NB4 (cell line): ENCODE data around the gene ARHGEF25.

ENCODE experiments used
- DNase-seq: peaks from one replicate; pipeline ENCODE4 v3.0.0; 2010; ENCODE audit warnings: low read depth
- H3K4me3 ChIP-seq: one replicate; pipeline ENCODE4 v1.5.1; 2011; ENCODE audit warnings: mild to moderate bottlenecking, low read depth, low read length, moderate library complexity
- MYC ChIP-seq: IDR thresholded peaks from 2 replicates; pipeline ENCODE4 v1.6.1; 2011; ENCODE audit warnings: low read depth, low read length
- POLR2A ChIP-seq: IDR thresholded peaks from 2 replicates; pipeline ENCODE4 v1.6.1; 2011; ENCODE audit warnings: mild to moderate bottlenecking; ENCODE audit not compliant: insufficient read length; ENCODE audit errors: extremely low read depth
- TF ChIP-seq, protein P1 (sequence below): IDR thresholded peaks from one replicate; pipeline ENCODE4 v1.5.1; 2012; ENCODE audit warnings: low read depth, low read length
- TF ChIP-seq, protein P2 (sequence below): IDR thresholded peaks from 2 replicates; pipeline ENCODE4 v1.6.1; 2011; ENCODE audit warnings: low read depth, low read length

Gene ARHGEF25

DNA sequence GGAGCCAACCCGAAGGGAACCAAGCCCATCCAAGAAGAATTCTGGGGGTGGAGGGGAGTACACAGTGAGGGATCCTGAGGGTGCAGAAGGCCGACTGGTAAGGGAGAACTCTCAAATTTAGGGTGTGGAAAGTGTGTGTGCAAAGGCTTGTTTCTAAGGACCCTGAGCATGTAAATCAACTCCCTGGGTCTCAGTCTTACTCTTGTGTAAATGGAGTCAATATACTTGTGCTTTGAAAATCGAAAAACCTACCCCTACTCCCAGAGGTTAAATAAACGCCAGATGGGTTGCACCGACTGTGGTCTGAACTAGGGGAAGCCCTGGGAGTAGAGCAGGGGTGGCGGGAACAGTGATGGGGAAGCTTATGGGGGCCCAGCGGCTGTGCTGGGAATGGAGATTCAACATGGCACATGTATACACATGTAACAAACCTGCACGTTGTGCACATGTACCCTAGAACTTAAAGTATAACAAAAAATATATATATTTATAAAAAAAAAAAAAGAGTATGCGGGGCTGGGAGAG is 15.7 kb downstream of the ARHGEF25 start:
- no peak for DNase-seq
- TF ChIP-seq MYC (no peak), POLR2A (no peak)
- TF ChIP-seq, protein P1, sequence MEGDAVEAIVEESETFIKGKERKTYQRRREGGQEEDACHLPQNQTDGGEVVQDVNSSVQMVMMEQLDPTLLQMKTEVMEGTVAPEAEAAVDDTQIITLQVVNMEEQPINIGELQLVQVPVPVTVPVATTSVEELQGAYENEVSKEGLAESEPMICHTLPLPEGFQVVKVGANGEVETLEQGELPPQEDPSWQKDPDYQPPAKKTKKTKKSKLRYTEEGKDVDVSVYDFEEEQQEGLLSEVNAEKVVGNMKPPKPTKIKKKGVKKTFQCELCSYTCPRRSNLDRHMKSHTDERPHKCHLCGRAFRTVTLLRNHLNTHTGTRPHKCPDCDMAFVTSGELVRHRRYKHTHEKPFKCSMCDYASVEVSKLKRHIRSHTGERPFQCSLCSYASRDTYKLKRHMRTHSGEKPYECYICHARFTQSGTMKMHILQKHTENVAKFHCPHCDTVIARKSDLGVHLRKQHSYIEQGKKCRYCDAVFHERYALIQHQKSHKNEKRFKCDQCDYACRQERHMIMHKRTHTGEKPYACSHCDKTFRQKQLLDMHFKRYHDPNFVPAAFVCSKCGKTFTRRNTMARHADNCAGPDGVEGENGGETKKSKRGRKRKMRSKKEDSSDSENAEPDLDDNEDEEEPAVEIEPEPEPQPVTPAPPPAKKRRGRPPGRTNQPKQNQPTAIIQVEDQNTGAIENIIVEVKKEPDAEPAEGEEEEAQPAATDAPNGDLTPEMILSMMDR, result no peak
- TF ChIP-seq, protein P2, sequence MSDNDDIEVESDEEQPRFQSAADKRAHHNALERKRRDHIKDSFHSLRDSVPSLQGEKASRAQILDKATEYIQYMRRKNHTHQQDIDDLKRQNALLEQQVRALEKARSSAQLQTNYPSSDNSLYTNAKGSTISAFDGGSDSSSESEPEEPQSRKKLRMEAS, result no peak
- no peak overlapping the region for H3K4me3 ChIP-seq

DNA sequence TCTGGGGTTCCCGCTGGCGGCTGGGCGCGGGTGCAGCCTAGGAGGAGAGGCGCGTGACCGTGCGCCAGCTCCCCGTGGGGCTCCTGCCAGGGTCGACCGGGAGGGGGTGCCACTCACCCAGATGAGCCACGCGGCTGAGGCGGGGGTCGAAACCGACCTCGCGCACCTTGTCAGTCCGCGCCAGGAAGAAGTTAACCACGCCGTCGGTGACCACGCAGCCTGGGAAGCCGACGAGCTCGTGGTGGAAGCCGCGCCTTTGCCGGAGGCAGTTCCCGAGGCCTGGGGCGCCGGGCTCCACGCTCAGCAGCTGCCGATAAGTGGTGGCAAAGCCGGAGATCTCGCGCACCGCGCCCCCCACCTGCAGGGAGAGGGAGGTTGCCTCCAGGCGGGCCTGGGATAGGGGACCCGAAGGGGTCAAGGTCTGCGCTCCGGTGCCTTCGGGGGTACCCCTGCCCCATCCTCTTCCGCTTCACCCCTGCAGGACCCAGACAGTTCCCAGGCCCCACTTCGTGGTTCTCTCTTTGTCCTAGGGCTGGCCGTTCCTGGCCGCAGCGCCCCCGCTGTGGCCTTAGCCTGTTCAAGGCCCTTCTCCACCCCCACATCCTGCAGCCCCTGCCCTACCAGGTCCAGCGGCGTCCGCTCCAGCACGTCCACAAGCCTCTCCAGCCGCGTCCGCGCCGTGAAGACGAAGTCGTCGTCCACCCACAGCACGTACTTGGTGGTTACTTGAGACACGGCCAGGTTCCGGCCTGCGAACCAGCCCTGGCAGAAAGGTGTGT is 16.5 kb downstream of the ARHGEF25 start:
- no peak overlapping the region for H3K4me3 ChIP-seq
- DNase-seq, result no peak
- no peak for TF ChIP-seq MYC
- TF ChIP-seq, protein P2, result no peak
- no peak for TF ChIP-seq POLR2A

DNA sequence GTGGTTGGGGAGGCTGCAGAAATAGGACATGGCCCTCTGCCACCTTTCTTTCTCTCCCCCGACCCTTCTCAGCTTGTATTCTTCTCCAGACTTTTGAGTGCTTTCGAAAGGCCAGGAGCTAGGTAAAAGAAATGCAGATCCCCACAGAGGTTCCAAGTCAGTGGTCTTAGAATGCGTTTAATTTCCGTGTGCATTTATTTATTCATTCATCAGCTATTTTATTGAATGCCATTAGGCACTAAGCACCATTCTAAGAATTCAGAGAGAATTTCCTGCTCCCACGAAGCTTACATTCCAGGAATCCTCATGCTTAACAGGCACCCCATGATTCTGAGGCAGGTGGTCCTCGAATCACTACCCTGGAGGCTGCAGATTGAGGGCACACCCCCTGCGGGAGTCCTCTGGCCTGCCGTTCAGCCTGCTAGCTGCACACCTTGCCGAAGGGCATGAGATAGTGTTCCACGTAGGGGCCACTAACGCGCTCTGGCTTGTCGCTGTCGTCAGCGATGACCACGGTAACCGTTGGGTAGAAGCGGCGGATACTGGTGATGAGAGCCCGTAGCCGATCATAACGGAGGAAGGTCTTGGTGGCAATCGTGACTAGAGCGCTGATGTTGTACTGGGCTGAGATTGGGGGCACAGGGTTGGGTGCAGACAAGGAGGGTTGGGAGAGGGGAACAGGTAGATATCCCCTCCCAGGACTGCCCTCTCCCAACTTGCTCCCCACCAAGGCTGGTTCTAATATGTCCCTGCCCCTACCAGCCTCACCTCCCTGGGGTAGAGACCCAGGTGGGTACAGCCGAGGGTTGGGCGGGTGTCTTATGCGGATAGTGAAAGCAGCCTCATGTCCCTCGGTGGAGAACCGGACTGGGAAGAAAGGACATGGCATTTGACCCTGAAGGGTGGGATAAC is 17.3 kb downstream of the ARHGEF25 start:
- no peak for TF ChIP-seq POLR2A
- TF ChIP-seq, protein P2, result no peak
- no peak for TF ChIP-seq MYC
- TF ChIP-seq, protein P1, result no peak
- H3K4me3 ChIP-seq, result no peak overlapping the region
- DNase-seq, result no peak

DNA sequence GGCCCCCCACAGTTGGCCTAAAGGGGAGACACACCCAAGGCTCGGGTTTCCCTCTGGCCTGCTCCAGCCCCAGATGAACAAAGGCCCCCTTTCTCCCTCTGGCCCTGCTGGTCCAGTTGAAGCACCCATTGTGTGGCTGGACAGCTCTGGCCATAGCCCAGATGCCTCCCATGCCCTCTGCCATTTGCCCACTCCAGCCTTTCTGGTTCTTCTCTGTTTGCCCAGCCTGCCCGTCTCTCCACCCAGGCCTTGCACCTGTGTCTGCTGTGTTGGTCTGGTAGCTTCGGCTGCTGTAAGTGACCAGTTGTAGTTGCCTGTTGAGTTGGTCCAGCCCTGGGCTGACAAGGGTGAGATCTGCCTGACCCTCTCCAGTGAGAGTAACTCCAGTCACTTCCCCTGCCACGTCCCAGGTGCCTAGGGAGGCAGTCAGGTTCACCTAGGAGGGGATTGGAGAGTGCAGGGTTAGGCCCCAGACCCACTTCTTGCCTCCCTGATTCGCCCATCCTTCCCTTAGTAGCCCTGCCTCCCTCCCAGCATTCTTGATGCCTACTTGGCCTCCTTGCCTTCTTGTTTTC is 18.7 kb downstream of the ARHGEF25 start:
- TF ChIP-seq, protein P2, result no peak
- TF ChIP-seq MYC, result no peak
- TF ChIP-seq, protein P1, result no peak

DNA sequence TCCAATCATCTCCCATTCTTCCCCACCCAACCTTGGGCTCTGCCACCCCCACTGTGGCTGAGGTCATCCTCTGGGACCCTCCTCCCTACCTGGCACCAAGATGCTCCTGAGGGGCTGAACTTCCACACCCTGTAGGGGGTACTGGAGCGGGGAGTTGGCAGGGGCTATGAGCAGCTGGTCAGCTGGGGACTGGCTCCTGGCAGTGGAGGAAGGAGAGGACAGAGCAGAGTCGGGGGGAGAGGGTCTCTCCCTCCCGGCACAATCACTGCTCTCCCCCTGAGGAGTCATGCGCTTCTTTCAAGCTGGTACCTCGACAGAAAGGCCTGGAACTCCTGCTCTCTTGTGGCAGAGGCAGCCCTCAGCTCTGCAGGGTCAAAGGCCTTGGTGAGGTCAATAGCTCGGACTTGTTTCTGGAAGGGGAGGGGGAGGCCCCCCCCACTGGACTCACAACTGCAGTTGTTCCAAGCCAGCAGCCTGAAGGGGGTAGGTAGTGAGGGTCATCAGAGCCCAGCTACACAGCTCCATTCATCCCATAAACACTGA is 19.7 kb downstream of the ARHGEF25 start:
- TF ChIP-seq POLR2A (no peak), MYC (no peak)
- TF ChIP-seq, protein P2, result no peak
- TF ChIP-seq, protein P1, result no peak
- DNase-seq, result no peak
- no peak overlapping the region for H3K4me3 ChIP-seq

More for the DNA sequence above, 18.7 kb downstream of the ARHGEF25 start:
- no peak for DNase-seq
- no peak overlapping the region for H3K4me3 ChIP-seq
